SJCRH30 (cell line): ENCODE results near the gene COL11A2. TPM values are rescaled to one million over a fixed set of nuclear protein-coding genes. Genes with fewer than 3 reads are reported as not detected.

Source experiments
- DNase-seq, 2 experiments: peaks; one replicate each; pipeline ENCODE4 v3.0.0-alpha.2; 2015 to 2020
- H3K27ac ChIP-seq: fragments of 250-450 bp; sonication (Bioruptor Pico); 2 replicates; pipeline ENCODE4 v1.5.1; 2020; ENCODE audit warnings: mild to moderate bottlenecking, moderate library complexity
- H3K27me3 ChIP-seq: fragments of 250-450 bp; sonication (Bioruptor Pico); 2 replicates; pipeline ENCODE4 v1.5.1; 2020; ENCODE audit warnings: mild to moderate bottlenecking, moderate library complexity
- H3K36me3 ChIP-seq: fragments of 250-450 bp; sonication (Bioruptor Pico); 2 replicates; pipeline ENCODE4 v1.5.1; 2020; ENCODE audit warnings: mild to moderate bottlenecking, moderate library complexity
- H3K4me1 ChIP-seq: fragments of 250-450 bp; sonication (Bioruptor Pico); 2 replicates; pipeline ENCODE4 v1.5.1; 2020; ENCODE audit warnings: mild to moderate bottlenecking, moderate library complexity
- H3K4me3 ChIP-seq: fragments of 250-450 bp; sonication (Bioruptor Pico); 2 replicates; pipeline ENCODE4 v1.5.1; 2020; ENCODE audit warnings: mild to moderate bottlenecking, moderate library complexity
- H3K9me3 ChIP-seq: fragments of 250-450 bp; sonication (Bioruptor Pico); replicated peaks from 2 replicates; pipeline ENCODE4 v1.5.1; 2020; ENCODE audit warnings: mild to moderate bottlenecking, moderate library complexity
- total RNA-seq: library from RNA; depleted of rRNA; stranded (reverse); fragments of >200 nt; shearing (Covaris generic); gene quantifications from 2 replicates; pipeline ENCODE4 v1.2.3, GENCODE V29; 2014

The COL11A2 gene
- total RNA-seq, 1 experiment from 2014 or later = 3.8 TPM

DNA sequence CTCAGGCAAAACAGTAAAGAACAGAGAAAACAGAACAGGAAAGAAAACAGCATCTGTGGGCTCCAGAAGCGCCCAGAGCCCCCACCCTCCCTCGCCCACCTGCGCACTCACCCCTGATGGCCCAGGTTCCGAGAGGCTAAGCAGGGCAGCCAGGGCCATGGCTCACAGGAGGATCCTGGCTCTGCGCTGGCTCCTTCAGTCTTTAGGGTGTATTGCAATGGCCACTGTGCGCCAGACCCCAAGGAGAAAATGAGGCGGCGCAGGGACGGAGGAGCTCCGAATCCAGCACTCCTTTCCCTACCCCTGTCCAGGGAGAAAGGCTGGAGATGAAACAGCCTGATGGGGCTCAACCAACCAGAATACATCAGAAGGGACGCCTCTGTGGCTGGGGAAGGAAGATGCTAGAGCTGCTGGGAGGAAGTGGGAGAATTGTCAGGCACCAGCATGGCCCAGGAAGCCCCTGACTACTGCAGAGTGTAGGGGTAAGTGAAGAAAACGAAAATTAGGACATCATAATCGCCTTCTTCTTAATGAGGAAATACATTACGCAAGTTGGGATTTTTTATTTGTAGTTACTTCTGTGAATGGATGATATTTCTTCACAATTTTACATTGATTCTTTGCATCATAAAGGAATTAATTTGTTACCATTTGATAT is 49.0 kb downstream of the COL11A2 start:
- Histone ChIP-seq H3K4me1 (no peaks in the 10 kb centered on the region), H3K4me3 (no peak overlapping the region), H3K36me3 (no peaks in the 10 kb centered on the region), H3K27ac (no peak overlapping the region), H3K27me3 (peaks cover 19% of the 10 kb centered on the region; the same call in 1 of the 2 replicates), H3K9me3 (no peaks in the 10 kb centered on the region)
- no peak for DNase-seq

DNA sequence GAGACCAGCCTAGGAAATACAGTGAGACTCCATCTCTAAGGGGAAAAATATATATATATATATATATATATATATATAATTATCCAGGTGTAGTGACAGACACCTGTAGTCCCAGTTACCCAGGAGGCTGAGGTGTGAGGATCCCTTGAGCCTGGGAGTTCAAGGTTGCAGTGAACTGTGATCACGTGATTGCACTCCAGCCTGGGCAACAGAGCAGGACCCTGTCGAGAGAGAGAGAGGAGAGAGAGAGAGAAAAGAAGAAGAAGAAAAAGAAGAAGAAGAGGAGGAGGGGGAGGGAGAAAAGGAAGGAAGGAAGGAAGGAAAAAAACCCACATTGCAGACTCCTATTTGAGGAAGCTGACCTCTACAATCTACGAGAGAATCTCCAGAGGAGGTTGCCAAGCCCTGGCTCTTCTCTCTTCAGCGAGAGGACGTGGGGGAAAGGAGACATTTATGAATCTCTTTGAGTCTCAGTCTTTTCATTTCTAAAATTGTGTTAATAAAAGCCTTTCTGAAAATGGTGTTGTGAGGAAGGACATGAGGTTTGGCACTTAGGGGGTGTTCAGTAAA is 49.7 kb downstream of the COL11A2 start:
- no peaks in the 10 kb centered on the region for H3K36me3 ChIP-seq
- H3K4me1 ChIP-seq = no peaks in the 10 kb centered on the region
- no peak for DNase-seq
- H3K4me3 ChIP-seq = no peak overlapping the region
- H3K27me3 ChIP-seq = peaks cover 16% of the 10 kb centered on the region; the same call in 1 of the 2 replicates
- no peaks in the 10 kb centered on the region for H3K9me3 ChIP-seq
- H3K27ac ChIP-seq = no peak overlapping the region

DNA sequence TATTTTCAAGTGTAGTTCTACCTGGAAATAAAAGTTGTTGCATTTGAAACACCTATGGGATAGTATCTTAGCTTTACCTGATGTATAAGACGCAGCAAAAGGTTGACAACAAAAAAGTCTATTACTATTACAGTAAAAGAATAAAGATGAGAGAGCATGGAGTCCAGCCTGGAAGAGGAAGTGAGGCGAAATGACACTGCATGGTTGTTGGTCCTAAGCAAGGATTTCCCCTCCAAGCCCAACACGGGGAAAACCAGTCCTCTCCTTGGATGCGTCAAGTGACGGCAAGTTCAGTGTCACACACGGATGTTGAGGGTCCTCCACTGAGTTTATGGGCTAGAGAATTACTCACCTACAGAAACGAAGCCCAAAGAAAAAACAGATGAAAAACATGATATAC is 51.7 kb downstream of the COL11A2 start:
- Histone ChIP-seq H3K27me3 (peaks cover 24% of the 10 kb centered on the region), H3K27ac (no peak overlapping the region), H3K4me3 (no peak overlapping the region), H3K36me3 (no peaks in the 10 kb centered on the region), H3K9me3 (no peaks in the 10 kb centered on the region), H3K4me1 (no peaks in the 10 kb centered on the region)
- no peak for DNase-seq

DNA sequence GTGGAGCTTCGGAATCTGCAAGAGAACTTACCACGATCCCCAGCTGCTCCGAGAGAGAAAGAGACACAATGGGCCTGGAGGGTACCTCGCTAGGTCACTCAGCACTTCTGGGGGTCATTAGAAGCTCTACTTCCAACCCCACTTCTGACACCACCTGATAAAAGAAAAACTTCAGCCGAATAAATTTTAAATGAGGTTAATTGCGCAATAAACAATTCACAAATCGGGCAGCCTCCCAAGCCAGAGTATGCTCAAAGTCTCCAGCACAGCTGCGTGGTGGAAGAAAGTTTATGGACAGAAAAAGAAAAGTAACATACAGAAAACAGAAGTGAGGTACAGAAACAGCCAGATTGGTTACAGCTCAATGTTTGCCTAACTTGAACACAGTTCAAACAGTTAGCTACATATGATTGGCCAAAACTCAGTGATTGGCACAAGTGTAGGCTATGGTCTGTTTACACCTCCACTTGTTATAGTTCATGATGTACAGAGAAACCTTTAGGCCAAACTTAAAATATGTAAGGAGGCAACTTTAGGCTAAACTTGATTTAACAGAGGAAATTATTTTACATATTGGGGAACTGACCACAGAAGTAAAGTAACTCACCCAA is 52.6 kb downstream of the COL11A2 start:
- DNase-seq = no peak
- H3K27me3 ChIP-seq = peaks cover 24% of the 10 kb centered on the region
- no peak overlapping the region for H3K4me3 ChIP-seq
- no peaks in the 10 kb centered on the region for H3K4me1 ChIP-seq
- no peaks in the 10 kb centered on the region for H3K9me3 ChIP-seq
- H3K27ac ChIP-seq = no peak overlapping the region
- H3K36me3 ChIP-seq = no peaks in the 10 kb centered on the region

DNA sequence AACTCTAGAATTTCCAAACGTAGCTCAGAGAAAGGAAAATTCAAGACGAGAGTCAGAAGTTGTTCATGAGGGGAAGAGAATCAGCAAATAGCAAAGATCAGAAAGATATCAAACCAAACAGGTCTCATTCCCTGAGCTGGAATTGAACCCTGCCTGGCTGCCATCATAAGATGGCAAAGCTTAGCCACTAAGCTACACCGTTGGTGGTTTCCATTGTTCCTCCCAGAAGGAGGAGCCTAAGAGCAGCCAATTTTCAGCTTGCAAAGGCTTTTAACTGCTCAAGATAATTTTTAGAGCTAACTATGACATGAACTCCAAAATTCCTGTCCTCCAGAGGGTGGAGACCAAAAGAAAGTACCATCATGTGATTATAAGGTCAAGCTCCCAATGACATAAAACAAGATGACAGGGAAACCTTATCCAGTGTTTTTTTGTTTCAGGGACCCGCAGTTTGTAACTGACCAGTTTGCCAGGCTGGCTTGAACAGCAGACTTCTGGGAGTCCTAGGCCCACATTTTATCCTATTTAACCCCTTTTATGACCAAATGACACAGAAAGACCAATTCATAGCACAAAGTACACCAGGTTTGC is 55.9 kb downstream of the COL11A2 start:
- H3K4me3 ChIP-seq = no peak overlapping the region
- no peaks in the 10 kb centered on the region for H3K9me3 ChIP-seq
- no peaks in the 10 kb centered on the region for H3K4me1 ChIP-seq
- no peak for DNase-seq
- no peak overlapping the region for H3K27ac ChIP-seq
- H3K36me3 ChIP-seq = no peaks in the 10 kb centered on the region
- peaks cover 27% of the 10 kb centered on the region for H3K27me3 ChIP-seq

DNA sequence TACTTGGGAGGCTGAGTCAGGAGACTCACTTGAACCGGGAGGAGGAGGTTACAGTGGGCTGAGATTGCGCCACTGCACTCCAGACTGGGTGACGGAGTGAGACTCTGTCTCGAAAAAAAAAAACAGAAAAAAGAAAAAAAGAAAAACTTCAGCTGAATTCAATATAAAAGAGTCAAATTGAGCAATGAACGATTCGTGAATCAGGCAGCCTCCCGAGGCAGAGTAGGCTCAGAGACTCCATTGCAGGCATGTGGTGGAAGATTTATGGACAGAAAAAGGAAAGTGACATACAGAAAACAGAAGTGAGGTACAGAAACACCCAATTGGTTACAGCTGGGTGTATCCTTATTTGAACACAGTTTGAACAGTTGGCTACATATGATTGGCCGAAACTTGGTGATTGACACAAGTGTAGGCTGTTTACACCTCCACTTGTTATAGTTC is 60.2 kb downstream of the COL11A2 start:
- Histone ChIP-seq H3K36me3 (no peaks in the 10 kb centered on the region), H3K27ac (no peak overlapping the region), H3K27me3 (peaks cover 8% of the 10 kb centered on the region), H3K9me3 (no peaks in the 10 kb centered on the region), H3K4me1 (no peaks in the 10 kb centered on the region), H3K4me3 (no peak overlapping the region)
- DNase-seq = no peak

DNA sequence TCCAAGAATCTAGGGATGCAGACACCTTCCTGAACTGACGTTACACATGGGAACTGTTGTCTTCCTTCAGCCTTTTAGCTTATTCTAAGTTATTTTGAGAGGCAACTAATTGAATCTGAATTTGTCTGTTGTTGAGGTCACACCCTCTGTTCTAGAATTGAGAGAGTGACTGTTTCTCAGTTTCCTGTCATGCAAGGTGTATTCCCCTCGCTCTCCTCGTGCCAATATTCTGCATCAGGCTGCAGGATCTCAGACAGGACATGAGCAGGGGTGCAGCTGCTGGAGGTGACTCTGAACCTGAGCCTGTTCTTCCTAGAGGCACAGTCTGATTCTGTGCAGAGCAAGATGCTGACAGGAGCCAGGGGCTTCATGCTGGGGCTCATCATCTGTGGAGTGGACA is 63.9 kb downstream of the COL11A2 start:
- H3K36me3 ChIP-seq = no peaks in the 10 kb centered on the region
- H3K27ac ChIP-seq = no peak overlapping the region
- H3K4me3 ChIP-seq = no peak overlapping the region
- no peak for DNase-seq
- no peaks in the 10 kb centered on the region for H3K4me1 ChIP-seq
- 0 out of 2 replicates have a peak, but pooled peaks cover 3% of the 10 kb centered on the region for H3K9me3 ChIP-seq
- peaks cover 3% of the 10 kb centered on the region; the same call in 1 of the 2 replicates for H3K27me3 ChIP-seq

DNA sequence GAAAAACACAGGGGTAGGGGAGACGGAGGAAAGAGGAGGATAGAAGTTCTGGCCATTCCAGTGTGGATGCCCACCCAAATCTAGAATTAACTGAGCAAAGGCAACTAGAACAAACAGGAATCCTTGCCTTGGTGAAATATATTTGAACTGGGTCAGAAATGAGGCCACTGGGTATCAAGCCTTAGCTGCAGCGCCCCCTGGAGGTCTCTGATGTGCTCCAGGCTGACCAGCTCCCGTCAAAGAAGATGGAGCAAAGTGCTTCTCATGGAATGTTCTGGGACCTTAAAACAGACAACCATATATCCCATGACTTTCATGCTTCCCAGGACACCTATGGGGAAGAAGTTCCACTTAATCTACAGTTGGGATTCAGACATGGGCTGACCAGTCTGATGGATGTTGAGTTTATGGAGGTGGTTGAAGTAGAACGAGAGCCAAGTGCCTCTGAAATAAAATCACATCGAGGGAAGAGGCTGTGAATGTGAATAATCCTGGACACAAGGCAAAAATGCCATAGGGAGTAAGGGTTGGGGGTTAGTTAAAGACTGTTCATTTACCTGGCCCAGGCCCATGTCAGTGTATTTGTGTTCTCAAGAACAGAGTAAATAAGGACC is 66.1 kb downstream of the COL11A2 start:
- 0 out of 2 replicates have a peak, but pooled peaks cover 3% of the 10 kb centered on the region for H3K9me3 ChIP-seq
- H3K27ac ChIP-seq = no peak overlapping the region
- no peaks in the 10 kb centered on the region for H3K4me1 ChIP-seq
- H3K36me3 ChIP-seq = no peaks in the 10 kb centered on the region
- H3K27me3 ChIP-seq = no peaks in the 10 kb centered on the region; the same call in 1 of the 2 replicates
- DNase-seq = peak; percentile 64 to 78
- H3K4me3 ChIP-seq = no peak overlapping the region

DNA sequence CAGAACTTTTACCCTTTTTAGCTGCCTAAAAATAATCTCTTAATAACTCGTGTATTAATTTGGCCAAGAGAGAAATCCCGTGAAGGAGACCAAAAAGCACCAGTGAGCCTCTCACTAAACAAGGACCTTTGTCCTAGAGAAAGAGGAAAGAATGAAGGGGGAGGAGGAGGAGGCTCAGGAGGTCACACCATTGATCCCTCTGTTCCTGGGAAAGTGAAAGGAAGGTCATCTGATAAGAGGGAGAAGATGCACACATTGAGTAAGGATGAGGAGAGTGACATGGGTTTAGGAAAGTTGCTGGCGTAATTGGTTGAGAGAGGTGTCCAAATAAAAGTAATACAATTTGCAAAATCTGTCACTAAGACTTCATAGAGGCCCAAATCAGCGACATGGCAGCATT is 67.3 kb downstream of the COL11A2 start:
- no peak overlapping the region for H3K4me3 ChIP-seq
- no peak for DNase-seq
- H3K27ac ChIP-seq = no peak overlapping the region
- peaks cover 4% of the 10 kb centered on the region; the same call in 1 of the 2 replicates for H3K27me3 ChIP-seq
- 0 out of 2 replicates have a peak, but pooled peaks cover 3% of the 10 kb centered on the region for H3K9me3 ChIP-seq
- no peaks in the 10 kb centered on the region for H3K4me1 ChIP-seq
- H3K36me3 ChIP-seq = no peaks in the 10 kb centered on the region

DNA sequence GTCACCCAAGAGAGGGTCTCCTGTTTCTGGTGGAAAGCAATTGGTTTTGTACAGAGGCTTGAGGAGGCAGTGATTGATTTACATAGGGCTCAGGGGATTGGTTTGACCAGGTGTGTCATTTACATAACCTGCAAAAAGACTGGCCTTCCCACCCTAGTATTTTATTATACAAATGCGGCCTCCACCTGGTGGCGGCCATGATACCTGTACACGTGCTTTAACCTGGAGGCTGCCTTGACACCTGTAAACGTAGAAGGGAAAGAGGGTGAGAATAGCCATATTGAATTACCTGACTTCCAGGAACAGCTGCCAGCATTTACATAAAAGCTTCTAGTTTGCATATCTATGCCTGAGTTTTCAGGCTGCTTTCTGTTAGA is 67.8 kb downstream of the COL11A2 start:
- Histone ChIP-seq H3K9me3 (0 out of 2 replicates have a peak, but pooled peaks cover 3% of the 10 kb centered on the region), H3K4me3 (no peak overlapping the region), H3K36me3 (no peaks in the 10 kb centered on the region), H3K4me1 (no peaks in the 10 kb centered on the region), H3K27ac (no peak overlapping the region), H3K27me3 (peaks cover 4% of the 10 kb centered on the region; the same call in 1 of the 2 replicates)
- no peak for DNase-seq

DNA sequence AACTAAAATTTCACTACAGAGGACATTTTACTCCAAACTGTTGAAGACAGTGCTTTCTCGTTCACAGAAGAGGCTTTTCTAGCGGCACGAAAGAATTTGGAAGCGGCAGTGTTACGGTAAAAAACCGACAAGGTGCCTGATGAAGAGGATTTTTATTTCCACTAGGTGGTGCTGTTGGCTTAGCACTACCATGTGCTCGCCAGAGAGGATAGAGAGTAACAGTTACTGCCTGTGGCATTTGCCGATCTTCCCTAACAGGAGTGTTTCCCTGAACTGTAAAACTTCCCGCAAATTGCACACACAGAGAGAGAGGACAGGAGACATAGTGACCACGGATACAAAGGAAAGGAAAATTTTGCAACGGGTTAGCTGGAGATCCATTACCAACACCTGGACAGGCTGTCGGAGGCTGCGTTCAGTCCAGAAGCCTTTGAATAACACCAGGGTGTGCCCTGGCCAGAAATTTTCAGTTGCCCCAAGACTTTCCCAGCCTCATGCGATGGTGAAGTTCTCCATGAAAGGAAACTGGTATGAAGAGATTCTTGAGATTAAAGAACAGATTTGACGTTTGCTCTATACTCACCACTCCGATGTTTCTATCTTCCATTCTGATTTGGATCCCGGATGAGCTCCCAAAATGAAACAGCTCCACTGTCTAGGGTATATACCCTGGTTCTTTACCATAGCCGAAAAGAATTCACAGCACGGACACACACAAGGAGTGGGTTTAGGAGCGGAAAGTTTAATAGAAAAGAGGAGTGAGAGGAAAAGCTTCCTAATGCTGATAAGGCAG is 68.3 kb downstream of the COL11A2 start:
- no peak overlapping the region for H3K4me3 ChIP-seq
- DNase-seq = peak; percentile 56 to 84
- no peak overlapping the region for H3K27ac ChIP-seq
- 0 out of 2 replicates have a peak, but pooled peaks cover 3% of the 10 kb centered on the region for H3K9me3 ChIP-seq
- H3K36me3 ChIP-seq = no peaks in the 10 kb centered on the region
- peaks cover 4% of the 10 kb centered on the region; the same call in 1 of the 2 replicates for H3K27me3 ChIP-seq
- H3K4me1 ChIP-seq = no peaks in the 10 kb centered on the region

DNA sequence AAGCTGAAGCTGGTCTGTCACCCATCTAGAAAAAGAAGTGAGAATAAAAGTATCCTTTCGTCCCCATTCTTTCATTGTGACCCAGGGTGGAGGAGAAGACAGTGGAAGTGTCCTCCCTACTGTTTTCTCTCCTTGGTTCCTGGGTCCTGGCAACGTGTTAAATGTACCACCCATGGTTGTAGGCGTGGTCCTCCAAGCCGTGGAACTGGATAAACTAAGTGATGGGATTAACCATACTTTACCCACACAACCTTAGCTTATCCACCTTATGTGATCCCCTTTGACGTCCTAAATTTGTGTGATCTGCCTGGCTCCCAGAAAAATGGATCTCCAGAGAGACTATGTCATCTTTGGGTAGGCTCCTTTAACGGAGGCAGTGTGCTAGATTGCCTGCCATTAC is 69.1 kb downstream of the COL11A2 start:
- DNase-seq = no peak
- Histone ChIP-seq H3K27ac (no peak overlapping the region), H3K4me1 (no peaks in the 10 kb centered on the region), H3K36me3 (no peaks in the 10 kb centered on the region), H3K9me3 (0 out of 2 replicates have a peak, but pooled peaks cover 3% of the 10 kb centered on the region), H3K4me3 (no peak overlapping the region), H3K27me3 (peaks cover 4% of the 10 kb centered on the region; the same call in 1 of the 2 replicates)

DNA sequence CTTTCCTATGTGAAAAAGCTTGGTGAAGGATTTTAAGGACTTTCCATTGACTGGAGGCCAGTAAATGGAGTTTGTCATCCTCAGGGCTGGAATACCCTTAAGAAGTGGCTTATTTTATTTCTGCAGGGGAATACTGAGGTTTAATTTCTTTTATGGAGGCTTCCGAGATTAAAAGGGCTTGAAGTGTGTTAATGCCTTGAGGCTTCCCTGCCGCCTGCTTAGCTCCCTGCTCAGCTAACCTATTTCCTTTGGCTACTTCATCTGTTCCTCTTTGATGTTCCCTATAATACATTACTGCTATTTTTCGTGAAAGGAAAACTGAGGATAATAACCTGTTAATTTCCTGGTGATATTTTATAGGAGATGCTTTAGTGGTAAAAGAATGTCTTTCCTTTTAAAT is 72.3 kb downstream of the COL11A2 start:
- Histone ChIP-seq H3K4me3 (no peak overlapping the region), H3K9me3 (0 out of 2 replicates have a peak, but pooled peaks cover 3% of the 10 kb centered on the region), H3K4me1 (no peaks in the 10 kb centered on the region), H3K27ac (no peak overlapping the region), H3K27me3 (peaks cover 8% of the 10 kb centered on the region; the same call in 1 of the 2 replicates), H3K36me3 (no peaks in the 10 kb centered on the region)
- DNase-seq = no peak
